Erythroblast (primary cell): Measurements from ENCODE around the gene ZFP90.
A peak's percentile ranks its signal among the peaks of the same experiment; 100 is the strongest.
"Not testable (repeated sequence)": the region's sequence is repeated elsewhere in the genome, so short reads cannot be mapped to it uniquely, and the experiment has no call there.

ENCODE experiments used
- DNase-seq, 2 experiments: peaks; one replicate each; lab custom pipeline; 2025; lab: John Stamatoyannopoulos, UW
- GATA1 ChIP-seq: IDR thresholded peaks from 2 replicates; pipeline ENCODE4 v1.6.1; 2011; ENCODE audit warnings: low read depth, mild to moderate bottlenecking, control low read depth, low read length, moderate library complexity
- POLR2A ChIP-seq: IDR thresholded peaks from 2 replicates; pipeline ENCODE4 v1.6.1; 2011; ENCODE audit warnings: mild to moderate bottlenecking, low read length

ZFP90 gene

GRCh38 chr16:68528233-68528632 is 10.9 kb upstream of the ZFP90 start:
- peak; percentile 75 to 82 for DNase-seq
- TF ChIP-seq POLR2A (no peak), GATA1 (no peak)

GRCh38 chr16:68528686-68529379 is 10.3 kb upstream of the ZFP90 start:
- TF ChIP-seq GATA1 (no peak), POLR2A (no peak)
- peak; percentile 90 to 94 for DNase-seq

- TF ChIP-seq GATA1 (no peak), POLR2A (no peak)
These were observed 9.5 kb upstream of the ZFP90 start for GRCh38 chr16:68529608-68529930.

GRCh38 chr16:68529931-68530701 is 9.0 kb upstream of the ZFP90 start:
- peak; percentile 64 for TF ChIP-seq POLR2A
- no peak for TF ChIP-seq GATA1
- peak; percentile 93 to 95 for DNase-seq

More at GRCh38 chr16:68529608-68529930, 9.5 kb upstream of the ZFP90 start:
- no peak for DNase-seq

- no peak for DNase-seq
- TF ChIP-seq GATA1 (no peak), POLR2A (no peak)
These were observed 5.2 kb upstream of the ZFP90 start for GRCh38 chr16:68533937-68534336.

GRCh38 chr16:68535331-68535730 is 3.8 kb upstream of the ZFP90 start:
- TF ChIP-seq POLR2A (no peak), GATA1 (no peak)
- no peak for DNase-seq

- DNase-seq, result no peak
- TF ChIP-seq POLR2A (no peak), GATA1 (no peak)
These were observed 684 bp downstream of the ZFP90 start for GRCh38 chr16:68539711-68540239.

- TF ChIP-seq GATA1, result no peak
- no peak for TF ChIP-seq POLR2A
- DNase-seq, result no peak
These were observed 9.9 kb downstream of the ZFP90 start for GRCh38 chr16:68548947-68549346.

- TF ChIP-seq POLR2A (no peak), GATA1 (no peak)
- DNase-seq, result no peak
These were observed 14.1 kb downstream of the ZFP90 start for GRCh38 chr16:68553186-68553585.

- DNase-seq, result not testable (repeated sequence)
These were observed 21.2 kb downstream of the ZFP90 start for GRCh38 chr16:68560341-68560740.

GRCh38 chr16:68563631-68564381 is 24.7 kb downstream of the ZFP90 start:
- peak; percentile 5 to 34 for DNase-seq
- TF ChIP-seq POLR2A (no peak), GATA1 (no peak)

GRCh38 chr16:68564382-68564985 is 25.4 kb downstream of the ZFP90 start:
- DNase-seq, result peak; percentile 24 to 31

GRCh38 chr16:68574479-68574878 is 35.4 kb downstream of the ZFP90 start:
- TF ChIP-seq GATA1, result no peak
- TF ChIP-seq POLR2A, result no peak
- no peak for DNase-seq

More at GRCh38 chr16:68564382-68564985, 25.4 kb downstream of the ZFP90 start:
- TF ChIP-seq POLR2A (no peak), GATA1 (no peak)

- DNase-seq, result no peak
- TF ChIP-seq POLR2A (no peak), GATA1 (no peak)
These were observed 36.0 kb downstream of the ZFP90 start for GRCh38 chr16:68575082-68575481.
